GM18502 (cell line): ENCODE measurements around the gene HBE1.
"Not testable (repeated sequence)": the region's sequence is repeated elsewhere in the genome, so short reads cannot be mapped to it uniquely, and the experiment has no call there.

Source experiments
- ATAC-seq: cut with Tn5 transposase; IDR thresholded peaks from one replicate; pipeline ENCODE4 v1.9.1; 2021; ENCODE audit warnings: mild to moderate bottlenecking; ENCODE audit not compliant: unreplicated experiment, poor library complexity

HBE1 gene

DNA sequence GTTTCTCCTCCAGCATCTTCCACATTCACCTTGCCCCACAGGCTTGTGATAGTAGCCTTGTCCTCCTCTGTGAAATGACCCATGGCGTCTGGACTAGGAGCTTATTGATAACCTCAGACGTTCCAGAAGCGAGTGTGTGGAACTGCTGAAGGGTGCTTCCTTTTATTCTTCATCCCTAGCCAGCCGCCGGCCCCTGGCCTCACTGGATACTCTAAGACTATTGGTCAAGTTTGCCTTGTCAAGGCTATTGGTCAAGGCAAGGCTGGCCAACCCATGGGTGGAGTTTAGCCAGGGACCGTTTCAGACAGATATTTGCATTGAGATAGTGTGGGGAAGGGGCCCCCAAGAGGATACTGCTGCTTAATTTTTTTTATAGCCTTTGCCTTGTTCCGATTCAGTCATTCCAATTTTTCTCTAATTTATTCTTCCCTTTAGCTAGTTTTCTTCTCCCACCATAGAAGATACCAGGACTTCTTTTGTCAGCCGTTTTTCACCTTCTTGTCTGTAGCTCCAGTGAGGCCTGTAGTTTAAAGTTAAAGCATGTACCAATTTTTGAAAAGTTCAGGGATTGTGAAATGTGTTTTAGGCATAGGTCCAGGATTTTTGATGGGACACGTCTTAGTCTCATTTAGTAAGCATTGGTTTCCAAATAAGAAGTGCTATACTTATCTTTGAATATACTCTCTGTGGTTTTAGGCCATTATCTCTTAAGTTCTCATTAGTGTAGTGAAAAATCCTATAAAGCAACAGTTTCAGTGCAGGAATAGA lies 14.9 kb downstream of the HBE1 start, which contains the start of gene HBG2:
TSS of gene HBG2 (minus strand) at position 136 of the 768 bp plus-strand sequence. CDS start at position 83, 53 bp downstream.
- not testable (repeated sequence) for ATAC-seq

DNA sequence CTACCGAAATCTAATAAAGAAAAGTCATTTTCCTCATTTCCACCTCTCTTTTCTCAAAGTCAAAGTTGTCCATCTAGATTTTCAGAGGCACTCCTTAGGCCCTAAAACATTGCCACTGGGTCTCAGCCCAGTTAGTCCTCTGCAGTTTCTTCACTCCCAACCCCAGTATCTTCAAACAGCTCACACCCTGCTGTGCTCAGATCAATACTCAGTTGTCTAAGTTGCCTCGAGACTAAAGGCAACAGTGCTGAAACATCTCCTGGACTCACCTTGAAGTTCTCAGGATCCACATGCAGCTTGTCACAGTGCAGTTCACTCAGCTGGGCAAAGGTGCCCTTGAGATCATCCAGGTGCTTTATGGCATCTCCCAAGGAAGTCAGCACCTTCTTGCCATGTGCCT lies 15.7 kb downstream of the HBE1 start:
- ATAC-seq = not testable (repeated sequence)

DNA sequence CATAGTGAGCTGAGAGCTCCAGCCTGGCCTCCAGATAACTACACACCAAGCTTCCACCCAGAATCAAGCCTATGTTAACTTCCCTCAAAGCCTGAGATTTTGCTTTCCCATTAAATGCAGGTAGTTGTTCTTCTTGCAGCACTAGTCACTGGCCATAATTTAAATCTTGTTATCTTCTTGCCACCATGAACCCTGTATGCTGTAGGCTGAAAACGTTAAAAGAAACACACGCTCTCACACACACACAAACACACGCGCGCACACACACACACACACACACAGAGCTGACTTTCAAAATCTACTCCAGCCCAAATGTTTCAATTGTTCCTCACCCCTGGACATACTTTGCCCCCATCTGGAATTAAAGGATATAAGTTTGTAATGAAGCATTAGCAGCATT lies 16.3 kb downstream of the HBE1 start:
- not testable (repeated sequence) for ATAC-seq

GRCh38 chr11:5252919-5253265 lies 16.9 kb downstream of the HBE1 start:
- no peak for ATAC-seq

- ATAC-seq = no peak
These were observed 17.4 kb downstream of the HBE1 start for GRCh38 chr11:5252192-5252918.

DNA sequence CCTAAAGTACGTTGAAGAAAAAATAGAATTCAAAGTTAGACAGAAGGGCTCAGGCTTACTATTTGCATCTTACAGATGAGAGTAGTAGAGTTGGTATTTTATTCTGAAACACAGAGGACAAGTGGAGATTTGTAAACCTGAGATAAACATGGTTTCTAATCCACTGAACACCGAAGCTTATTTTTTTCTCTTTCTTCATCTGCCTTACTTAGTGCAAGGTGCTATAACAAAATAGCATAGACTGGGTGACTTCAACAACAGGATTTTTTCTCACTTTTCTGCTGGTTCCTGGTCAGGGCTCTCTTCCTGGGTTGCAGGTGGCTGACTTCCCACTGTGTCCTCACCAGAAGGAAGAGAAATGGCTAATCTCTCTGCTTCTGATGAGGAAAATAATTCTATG lies 18.0 kb downstream of the HBE1 start:
- ATAC-seq = no peak

- ATAC-seq = no peak
These were observed 19.1 kb downstream of the HBE1 start for GRCh38 chr11:5250543-5251204.

DNA sequence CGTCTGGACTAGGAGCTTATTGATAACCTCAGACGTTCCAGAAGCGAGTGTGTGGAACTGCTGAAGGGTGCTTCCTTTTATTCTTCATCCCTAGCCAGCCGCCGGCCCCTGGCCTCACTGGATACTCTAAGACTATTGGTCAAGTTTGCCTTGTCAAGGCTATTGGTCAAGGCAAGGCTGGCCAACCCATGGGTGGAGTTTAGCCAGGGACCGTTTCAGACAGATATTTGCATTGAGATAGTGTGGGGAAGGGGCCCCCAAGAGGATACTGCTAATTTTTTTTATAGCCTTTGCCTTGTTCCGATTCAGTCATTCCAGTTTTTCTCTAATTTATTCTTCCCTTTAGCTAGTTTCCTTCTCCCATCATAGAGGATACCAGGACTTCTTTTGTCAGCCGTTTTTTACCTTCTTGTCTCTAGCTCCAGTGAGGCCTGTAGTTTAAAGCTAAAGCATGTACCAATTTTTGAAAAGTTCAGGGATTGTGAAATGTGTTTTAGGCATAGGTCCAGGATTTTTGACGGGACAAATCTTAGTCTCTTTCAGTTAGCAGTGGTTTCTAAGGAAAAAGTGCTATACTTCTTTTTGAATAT lies 19.8 kb downstream of the HBE1 start, which contains the start of gene HBG1:
TSS of gene HBG1 (minus strand) at position 51 of the 590 bp plus-strand sequence. CDS start 53 bp downstream, outside the sequence.
- ATAC-seq = not testable (repeated sequence)

DNA sequence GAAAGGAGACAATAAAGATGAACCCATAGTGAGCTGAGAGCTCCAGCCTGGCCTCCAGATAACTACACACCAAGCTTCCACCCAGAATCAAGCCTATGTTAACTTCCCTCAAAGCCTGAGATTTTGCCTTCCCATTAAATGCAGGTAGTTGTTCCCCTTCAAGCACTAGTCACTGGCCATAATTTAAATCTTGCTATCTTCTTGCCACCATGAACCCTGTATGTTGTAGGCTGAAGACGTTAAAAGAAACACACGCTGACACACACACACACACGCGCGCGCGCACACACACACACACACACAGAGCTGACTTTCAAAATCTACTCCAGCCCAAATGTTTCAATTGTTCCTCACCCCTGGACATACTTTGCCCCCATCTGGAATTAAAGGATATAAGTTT lies 21.2 kb downstream of the HBE1 start:
- not testable (repeated sequence) for ATAC-seq

DNA sequence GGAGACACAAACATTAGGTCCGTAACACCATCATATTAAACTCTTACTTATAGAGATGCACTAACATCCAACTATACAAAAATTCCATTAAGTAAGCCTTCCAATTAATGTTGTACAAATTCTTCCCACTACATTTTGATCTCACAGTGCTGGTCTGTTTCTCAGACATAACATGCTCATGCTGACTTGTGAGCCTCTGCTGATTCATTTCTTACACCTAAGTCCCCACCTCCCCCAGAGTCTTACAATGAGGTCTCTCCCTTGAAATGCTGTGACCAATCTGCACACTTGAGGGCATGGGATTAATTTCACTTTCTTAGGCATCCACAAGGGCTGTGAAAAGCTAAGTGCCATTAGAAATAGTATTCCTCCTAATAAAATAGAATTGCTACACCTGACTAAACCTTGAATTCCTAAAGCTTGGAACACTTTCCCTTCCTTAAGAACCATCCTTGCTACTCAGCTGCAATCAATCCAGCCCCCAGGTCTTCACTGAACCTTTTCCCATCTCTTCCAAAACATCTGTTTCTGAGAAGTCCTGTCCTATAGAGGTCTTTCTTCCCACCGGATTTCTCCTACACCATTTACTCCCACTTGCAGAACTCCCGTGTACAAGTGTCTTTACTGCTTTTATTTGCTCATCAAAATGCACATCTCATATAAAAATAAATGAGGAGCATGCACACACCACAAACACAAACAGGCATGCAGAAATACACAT lies 22.1 kb downstream of the HBE1 start:
- no peak for ATAC-seq

DNA sequence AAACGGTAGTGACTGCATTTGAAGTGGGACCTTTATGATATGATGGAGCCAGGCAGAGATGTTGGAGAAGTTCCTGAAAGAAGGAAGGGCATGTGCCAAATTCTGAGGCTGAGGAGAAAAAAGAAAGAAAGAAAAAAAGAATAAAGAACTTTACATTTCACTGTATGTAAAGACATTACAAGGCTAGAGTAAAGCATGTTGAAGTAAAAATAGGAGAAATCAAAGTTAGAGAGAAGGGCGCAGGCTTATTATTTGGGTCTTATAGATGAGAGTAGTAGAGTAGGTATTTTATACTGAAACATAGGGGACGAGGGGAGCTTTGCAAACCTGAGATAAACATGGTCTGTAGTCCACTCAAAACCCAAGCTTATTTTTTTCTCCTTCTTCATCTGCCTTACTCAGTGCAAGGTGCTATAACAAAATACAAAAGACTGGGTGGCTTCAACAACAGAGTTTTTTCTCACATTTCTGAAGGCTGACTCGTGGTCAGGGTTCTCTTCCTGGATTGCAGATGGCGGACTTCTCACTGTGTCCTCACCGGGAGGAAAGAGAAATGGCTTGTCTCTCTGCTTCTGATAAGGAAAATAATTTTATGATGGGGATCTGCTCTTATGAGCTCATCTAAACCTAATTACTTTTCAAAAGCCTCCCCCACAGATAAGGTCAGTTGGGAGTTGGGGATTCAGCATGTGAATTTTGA lies 22.8 kb downstream of the HBE1 start:
- no peak for ATAC-seq

GRCh38 chr11:5245155-5245554 lies 24.6 kb downstream of the HBE1 start:
- no peak for ATAC-seq

DNA sequence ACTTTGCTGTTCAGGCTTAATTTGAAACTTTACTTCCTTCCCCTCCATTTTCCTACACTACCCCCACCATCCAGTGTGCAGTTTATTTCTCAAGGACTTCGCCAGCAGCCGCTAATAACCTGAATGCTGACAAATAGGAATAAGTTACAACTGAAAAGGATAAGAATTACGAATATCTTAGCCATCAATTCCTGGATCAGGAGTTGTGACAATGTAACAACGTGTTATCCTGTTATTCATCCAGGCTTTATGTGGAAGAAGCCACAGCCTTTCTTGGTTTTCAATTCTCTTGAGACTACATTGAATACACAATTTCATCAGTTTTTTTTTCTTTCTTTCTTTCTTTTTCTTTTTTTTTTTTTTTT lies 25.9 kb downstream of the HBE1 start:
- ATAC-seq = no peak

GRCh38 chr11:5242933-5243815 lies 26.6 kb downstream of the HBE1 start:
- peak; percentile 65 for ATAC-seq

GRCh38 chr11:5242208-5242607 lies 27.5 kb downstream of the HBE1 start:
- no peak for ATAC-seq

DNA sequence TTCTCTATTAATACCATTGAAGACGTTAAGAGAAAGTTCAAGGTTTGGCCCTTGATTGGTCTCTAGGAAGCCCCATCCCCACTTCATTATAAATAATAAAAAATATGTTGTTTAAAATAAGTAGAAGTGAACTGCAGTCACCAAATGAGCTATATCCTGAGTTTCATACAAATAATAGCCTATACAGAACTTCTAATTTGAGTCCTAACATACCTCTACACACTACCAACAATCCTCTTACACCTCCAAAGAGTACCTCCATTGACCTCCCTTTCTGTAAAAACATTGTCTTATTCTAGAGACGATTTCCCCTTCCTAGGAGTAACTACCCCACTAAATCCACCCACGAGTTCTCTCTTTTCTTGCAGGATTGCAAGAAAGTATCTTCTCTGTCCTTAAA lies 28.3 kb downstream of the HBE1 start:
- no peak for ATAC-seq

GRCh38 chr11:5240458-5240857 lies 29.3 kb downstream of the HBE1 start:
- no peak for ATAC-seq

GRCh38 chr11:5240056-5240455 lies 29.7 kb downstream of the HBE1 start:
- no peak for ATAC-seq

- ATAC-seq = no peak
These were observed 30.7 kb downstream of the HBE1 start for GRCh38 chr11:5239046-5239445.
